ENCODE measurements around the gene KAZN.
"Not testable (repeated sequence)": the region's sequence is repeated elsewhere in the genome, so short reads cannot be mapped to it uniquely, and the experiment has no call there.

Gene KAZN

DNA sequence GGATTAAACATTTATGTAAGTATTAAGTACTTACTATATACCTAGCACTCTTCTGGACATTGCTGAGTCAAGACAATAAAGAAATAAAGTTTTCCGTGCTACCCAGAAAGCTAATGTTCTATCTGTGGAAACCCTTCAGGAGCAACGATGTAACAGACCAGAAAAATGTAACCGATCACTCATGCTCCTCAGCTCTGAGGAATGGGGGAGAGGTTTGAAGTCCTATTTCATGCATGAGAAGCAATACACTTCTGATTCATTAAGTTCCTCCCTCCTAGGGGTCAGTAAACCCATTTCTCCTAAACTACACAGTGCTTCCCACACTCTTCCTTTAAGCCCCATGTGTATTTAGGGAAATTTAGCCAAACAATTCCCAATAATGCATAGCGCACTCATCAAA lies 25.6 kb upstream of the KAZN start:
- DNase-seq = no peak
- peaks cover 32% of the 10 kb centered on the region for H3K27me3 Mint-ChIP-seq
- no peak overlapping the region for H3K4me3 Mint-ChIP-seq
- H3K9me3 Mint-ChIP-seq = no peaks in the 10 kb centered on the region
- H3K4me1 Mint-ChIP-seq (ENCODE audit: low read depth) = no peaks in the 10 kb centered on the region
- H3K36me3 Mint-ChIP-seq (ENCODE audit: low read depth) = no peaks in the 10 kb centered on the region
- no peak overlapping the region for H3K27ac Mint-ChIP-seq

GRCh38 chr1:14576155-14576554 lies 22.3 kb upstream of the KAZN start:
- DNase-seq = no peak
- peaks cover 7% of the 10 kb centered on the region for H3K9me3 Mint-ChIP-seq
- H3K27me3 Mint-ChIP-seq = peaks cover 26% of the 10 kb centered on the region
- H3K36me3 Mint-ChIP-seq (ENCODE audit: low read depth) = no peaks in the 10 kb centered on the region
- no peak overlapping the region for H3K27ac Mint-ChIP-seq
- no peak overlapping the region for H3K4me3 Mint-ChIP-seq
- H3K4me1 Mint-ChIP-seq (ENCODE audit: low read depth) = no peaks in the 10 kb centered on the region

DNA sequence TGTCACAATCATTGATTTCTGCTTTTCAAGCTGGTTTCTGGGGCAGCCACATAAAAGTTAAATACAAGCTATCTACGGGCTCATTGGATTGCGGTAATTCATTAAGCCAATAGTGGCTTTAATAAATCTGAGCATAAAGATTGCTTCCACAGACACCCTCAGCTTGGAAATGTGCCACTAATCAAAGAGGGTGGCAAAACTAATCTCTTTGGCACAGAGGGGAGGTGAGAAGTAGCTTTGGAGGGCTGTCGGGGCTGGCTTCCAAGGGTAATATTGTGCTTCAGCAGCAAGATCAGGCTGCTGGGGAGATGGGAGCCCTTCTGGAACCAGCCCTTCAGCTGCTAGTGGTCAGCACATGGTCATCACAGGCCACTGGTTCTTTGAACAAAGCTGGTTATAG lies 21.2 kb upstream of the KAZN start:
- H3K4me1 Mint-ChIP-seq (ENCODE audit: low read depth) = no peaks in the 10 kb centered on the region
- DNase-seq = no peak
- peaks cover 14% of the 10 kb centered on the region for H3K9me3 Mint-ChIP-seq
- peaks cover 19% of the 10 kb centered on the region for H3K27me3 Mint-ChIP-seq
- no peak overlapping the region for H3K27ac Mint-ChIP-seq
- H3K4me3 Mint-ChIP-seq = no peak overlapping the region
- no peaks in the 10 kb centered on the region for H3K36me3 Mint-ChIP-seq (ENCODE audit: low read depth)

GRCh38 chr1:14578156-14578555 lies 20.3 kb upstream of the KAZN start:
- H3K27ac Mint-ChIP-seq = no peak overlapping the region

DNA sequence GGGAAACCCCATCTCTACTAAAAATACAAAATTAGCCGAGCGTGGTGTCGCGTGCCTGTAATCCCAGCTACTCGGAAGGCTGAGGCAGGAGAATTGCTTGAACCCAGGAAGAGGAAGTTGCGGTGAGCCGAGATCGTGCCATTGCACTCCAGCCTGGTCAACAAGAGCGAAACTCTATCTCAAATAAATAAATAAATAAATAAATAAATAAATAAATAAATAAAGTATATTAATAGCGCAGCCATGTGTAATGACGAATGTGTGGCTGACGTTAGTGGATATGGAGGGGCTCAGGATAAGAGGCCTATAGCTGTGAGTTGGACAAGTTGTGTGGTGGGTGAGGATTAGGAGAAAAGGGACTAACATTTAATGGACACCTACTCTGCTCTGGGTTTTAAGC lies 18.2 kb upstream of the KAZN start:
- not testable (repeated sequence) for H3K27ac Mint-ChIP-seq; H3K4me1 Mint-ChIP-seq (ENCODE audit: low read depth); H3K27me3 Mint-ChIP-seq; H3K36me3 Mint-ChIP-seq (ENCODE audit: low read depth); DNase-seq; H3K4me3 Mint-ChIP-seq
- H3K9me3 Mint-ChIP-seq = peaks cover 14% of the 10 kb centered on the region

More at GRCh38 chr1:14578156-14578555, 20.3 kb upstream of the KAZN start:
- Mint-ChIP-seq H3K4me1 (ENCODE audit: low read depth) (no peaks in the 10 kb centered on the region), H3K36me3 (ENCODE audit: low read depth) (no peaks in the 10 kb centered on the region), H3K4me3 (no peak overlapping the region), H3K27me3 (peaks cover 15% of the 10 kb centered on the region), H3K9me3 (peaks cover 14% of the 10 kb centered on the region)
- no peak for DNase-seq

GRCh38 chr1:14580986-14581385 lies 17.5 kb upstream of the KAZN start:
- Mint-ChIP-seq H3K9me3 (peaks cover 14% of the 10 kb centered on the region), H3K4me3 (no peak overlapping the region), H3K36me3 (ENCODE audit: low read depth) (no peaks in the 10 kb centered on the region), H3K27me3 (peaks cover 9% of the 10 kb centered on the region), H3K4me1 (ENCODE audit: low read depth) (no peaks in the 10 kb centered on the region), H3K27ac (no peak overlapping the region)
- DNase-seq = no peak

- H3K4me3 Mint-ChIP-seq = no peak overlapping the region
- H3K27me3 Mint-ChIP-seq = peaks cover 9% of the 10 kb centered on the region
- H3K9me3 Mint-ChIP-seq = peaks cover 14% of the 10 kb centered on the region
- H3K36me3 Mint-ChIP-seq (ENCODE audit: low read depth) = no peaks in the 10 kb centered on the region
- no peaks in the 10 kb centered on the region for H3K4me1 Mint-ChIP-seq (ENCODE audit: low read depth)
- H3K27ac Mint-ChIP-seq = no peak overlapping the region
- no peak for DNase-seq
These were observed 14.7 kb upstream of the KAZN start for GRCh38 chr1:14583788-14584187.

DNA sequence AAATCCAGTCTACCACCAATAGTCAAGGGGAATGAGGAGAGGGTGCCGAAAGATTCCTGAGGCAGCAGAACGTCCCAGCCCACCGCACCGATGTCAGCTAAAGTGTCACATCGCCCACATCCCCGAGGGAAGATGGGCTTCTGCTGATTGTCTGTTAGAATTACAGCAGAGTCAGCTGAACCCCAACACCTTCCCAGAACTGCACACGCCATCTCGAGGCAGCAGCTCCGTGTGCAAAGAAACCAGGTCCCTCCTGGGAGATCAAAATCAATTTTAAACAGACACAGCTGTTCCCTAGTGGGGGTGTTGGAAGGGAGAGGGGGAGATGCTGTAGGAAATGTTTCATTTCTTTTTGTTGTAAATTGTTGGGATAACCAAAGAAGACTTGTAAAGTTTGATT lies 12.8 kb upstream of the KAZN start:
- no peak overlapping the region for H3K4me3 Mint-ChIP-seq
- H3K36me3 Mint-ChIP-seq (ENCODE audit: low read depth) = no peaks in the 10 kb centered on the region
- H3K27me3 Mint-ChIP-seq = peaks cover 11% of the 10 kb centered on the region
- no peaks in the 10 kb centered on the region for H3K4me1 Mint-ChIP-seq (ENCODE audit: low read depth)
- H3K27ac Mint-ChIP-seq = no peak overlapping the region
- peaks cover 12% of the 10 kb centered on the region for H3K9me3 Mint-ChIP-seq
- no peak for DNase-seq

DNA sequence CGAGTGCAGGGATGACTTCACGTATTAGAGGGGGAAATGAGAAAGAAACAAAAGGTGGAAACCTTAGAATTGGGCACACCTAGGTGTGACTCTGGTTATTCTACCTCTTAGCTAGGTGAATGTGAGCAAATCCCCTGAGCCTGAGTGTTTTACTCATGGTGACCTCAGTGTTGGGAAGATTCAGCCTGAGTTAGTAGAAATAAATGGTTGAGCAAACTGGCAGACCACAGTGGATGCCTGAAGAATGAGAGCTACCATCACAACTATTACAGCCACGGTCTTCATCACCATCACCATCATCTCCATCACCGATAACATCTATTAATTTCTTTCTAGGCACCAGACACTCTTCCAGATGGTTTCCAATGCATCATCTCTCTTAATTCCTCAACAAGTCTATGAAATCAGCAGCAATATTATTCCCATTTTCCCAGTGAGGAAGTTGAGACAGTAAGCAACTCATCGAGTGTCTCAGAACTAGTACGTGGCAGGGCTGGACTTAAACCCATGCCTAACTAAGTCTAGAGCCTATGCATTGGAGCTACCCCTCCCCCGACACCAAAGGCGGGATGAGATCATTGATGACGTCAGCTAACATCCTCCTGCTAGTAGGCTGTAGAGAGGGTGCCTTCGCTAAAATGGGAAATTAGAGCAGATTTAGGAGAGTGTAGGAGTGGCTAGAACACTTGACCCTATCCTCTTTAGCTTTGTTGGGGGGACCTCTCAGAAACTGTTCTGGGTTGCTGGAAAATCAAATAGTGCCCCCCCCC lies 7.9 kb upstream of the KAZN start:
- DNase-seq = no peak
- peaks cover 25% of the 10 kb centered on the region for H3K27me3 Mint-ChIP-seq
- H3K27ac Mint-ChIP-seq = no peak overlapping the region

GRCh38 chr1:14591600-14591999 lies 6.9 kb upstream of the KAZN start:
- Mint-ChIP-seq H3K4me3 (no peak overlapping the region), H3K4me1 (ENCODE audit: low read depth) (no peaks in the 10 kb centered on the region), H3K9me3 (no peaks in the 10 kb centered on the region), H3K27me3 (peaks cover 34% of the 10 kb centered on the region), H3K27ac (no peak overlapping the region), H3K36me3 (ENCODE audit: low read depth) (no peaks in the 10 kb centered on the region)
- no peak for DNase-seq

More for the DNA sequence above, 7.9 kb upstream of the KAZN start:
- Mint-ChIP-seq H3K4me1 (ENCODE audit: low read depth) (no peaks in the 10 kb centered on the region), H3K36me3 (ENCODE audit: low read depth) (no peaks in the 10 kb centered on the region), H3K4me3 (no peak overlapping the region), H3K9me3 (no peaks in the 10 kb centered on the region)

DNA sequence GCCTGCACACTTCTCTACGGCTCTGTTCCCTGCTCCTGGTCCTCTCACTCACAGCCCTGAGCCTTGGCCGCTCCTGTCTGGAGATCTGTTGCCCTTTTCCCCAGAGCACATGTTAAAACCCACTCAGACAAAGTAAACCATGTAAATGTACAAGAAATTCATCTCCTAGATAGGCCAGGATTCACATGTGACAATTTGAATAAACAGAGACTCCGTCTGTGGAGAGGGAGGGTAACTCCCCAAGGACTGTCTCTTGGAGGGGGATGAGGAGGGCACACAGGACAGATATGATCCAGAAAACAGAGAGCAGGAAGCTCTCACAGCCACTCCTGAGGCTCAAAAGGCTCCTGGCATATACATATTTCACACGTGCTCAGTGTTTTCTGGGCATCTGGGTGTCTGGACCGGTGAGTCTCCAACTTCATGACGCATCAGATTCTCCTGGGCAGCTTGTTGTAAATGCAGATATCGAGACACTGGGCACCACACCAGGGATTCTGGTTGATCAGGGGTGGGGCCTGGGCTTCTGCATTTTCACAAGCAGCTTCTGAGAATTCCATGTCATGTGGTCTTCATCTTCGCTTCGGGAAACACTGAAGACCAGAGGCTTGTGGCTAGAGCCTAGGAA lies 6.4 kb upstream of the KAZN start:
- peaks cover 39% of the 10 kb centered on the region for H3K27me3 Mint-ChIP-seq
- no peak overlapping the region for H3K4me3 Mint-ChIP-seq

GRCh38 chr1:14593302-14593701 lies 5.2 kb upstream of the KAZN start:
- no peaks in the 10 kb centered on the region for H3K36me3 Mint-ChIP-seq (ENCODE audit: low read depth)
- no peak for DNase-seq
- H3K27ac Mint-ChIP-seq = no peak overlapping the region

More for the DNA sequence above, 6.4 kb upstream of the KAZN start:
- DNase-seq = no peak
- H3K36me3 Mint-ChIP-seq (ENCODE audit: low read depth) = no peaks in the 10 kb centered on the region
- H3K9me3 Mint-ChIP-seq = no peaks in the 10 kb centered on the region
- H3K4me1 Mint-ChIP-seq (ENCODE audit: low read depth) = no peaks in the 10 kb centered on the region
- H3K27ac Mint-ChIP-seq = no peak overlapping the region

GRCh38 chr1:14594045-14594444 lies 4.4 kb upstream of the KAZN start:
- H3K27ac Mint-ChIP-seq = no peak overlapping the region
- no peak for DNase-seq
- H3K36me3 Mint-ChIP-seq (ENCODE audit: low read depth) = no peaks in the 10 kb centered on the region
- H3K9me3 Mint-ChIP-seq = no peaks in the 10 kb centered on the region
- H3K4me3 Mint-ChIP-seq = no peak overlapping the region
- H3K27me3 Mint-ChIP-seq = peaks cover 50% of the 10 kb centered on the region
- H3K4me1 Mint-ChIP-seq (ENCODE audit: low read depth) = no peaks in the 10 kb centered on the region

More at GRCh38 chr1:14593302-14593701, 5.2 kb upstream of the KAZN start:
- no peaks in the 10 kb centered on the region for H3K9me3 Mint-ChIP-seq
- H3K4me1 Mint-ChIP-seq (ENCODE audit: low read depth) = no peaks in the 10 kb centered on the region
- no peak overlapping the region for H3K4me3 Mint-ChIP-seq
- peaks cover 50% of the 10 kb centered on the region for H3K27me3 Mint-ChIP-seq

GRCh38 chr1:14596591-14596990 lies 1.9 kb upstream of the KAZN start:
- peaks cover 10% of the 10 kb centered on the region for H3K4me1 Mint-ChIP-seq (ENCODE audit: low read depth)
- H3K4me3 Mint-ChIP-seq = no peak overlapping the region
- H3K27me3 Mint-ChIP-seq = peaks cover 69% of the 10 kb centered on the region
- DNase-seq = no peak
- H3K27ac Mint-ChIP-seq = no peak overlapping the region
- H3K36me3 Mint-ChIP-seq (ENCODE audit: low read depth) = no peaks in the 10 kb centered on the region
- H3K9me3 Mint-ChIP-seq = no peaks in the 10 kb centered on the region

- Mint-ChIP-seq H3K4me3 (no peak overlapping the region), H3K36me3 (ENCODE audit: low read depth) (no peaks in the 10 kb centered on the region), H3K4me1 (ENCODE audit: low read depth) (peaks cover 10% of the 10 kb centered on the region), H3K9me3 (no peaks in the 10 kb centered on the region), H3K27me3 (peaks cover 73% of the 10 kb centered on the region), H3K27ac (no peak overlapping the region)
- DNase-seq = no peak
These were observed 1.0 kb upstream of the KAZN start for GRCh38 chr1:14597343-14598006.
